HG03521 (cell line): ENCODE measurements around the gene GPR35.

Source experiments
- ATAC-seq: cut with Tn5 transposase; IDR thresholded peaks from one replicate; pipeline ENCODE4 v1.9.1; 2021; ENCODE audit warnings: mild to moderate bottlenecking, moderate library complexity; ENCODE audit not compliant: unreplicated experiment

Gene GPR35

GRCh38 chr2:240588669-240589068 is 36.6 kb upstream of the GPR35 start:
- no peak for ATAC-seq

- no peak for ATAC-seq
These were observed 35.9 kb upstream of the GPR35 start for GRCh38 chr2:240589375-240589774.

GRCh38 chr2:240589850-240590525 is 35.3 kb upstream of the GPR35 start:
- no peak for ATAC-seq

- ATAC-seq: no peak
These were observed 34.6 kb upstream of the GPR35 start for GRCh38 chr2:240590681-240591111.

- no peak for ATAC-seq
These were observed 34.1 kb upstream of the GPR35 start for GRCh38 chr2:240591226-240591625.

GRCh38 chr2:240591784-240592183 is 33.5 kb upstream of the GPR35 start:
- no peak for ATAC-seq

DNA sequence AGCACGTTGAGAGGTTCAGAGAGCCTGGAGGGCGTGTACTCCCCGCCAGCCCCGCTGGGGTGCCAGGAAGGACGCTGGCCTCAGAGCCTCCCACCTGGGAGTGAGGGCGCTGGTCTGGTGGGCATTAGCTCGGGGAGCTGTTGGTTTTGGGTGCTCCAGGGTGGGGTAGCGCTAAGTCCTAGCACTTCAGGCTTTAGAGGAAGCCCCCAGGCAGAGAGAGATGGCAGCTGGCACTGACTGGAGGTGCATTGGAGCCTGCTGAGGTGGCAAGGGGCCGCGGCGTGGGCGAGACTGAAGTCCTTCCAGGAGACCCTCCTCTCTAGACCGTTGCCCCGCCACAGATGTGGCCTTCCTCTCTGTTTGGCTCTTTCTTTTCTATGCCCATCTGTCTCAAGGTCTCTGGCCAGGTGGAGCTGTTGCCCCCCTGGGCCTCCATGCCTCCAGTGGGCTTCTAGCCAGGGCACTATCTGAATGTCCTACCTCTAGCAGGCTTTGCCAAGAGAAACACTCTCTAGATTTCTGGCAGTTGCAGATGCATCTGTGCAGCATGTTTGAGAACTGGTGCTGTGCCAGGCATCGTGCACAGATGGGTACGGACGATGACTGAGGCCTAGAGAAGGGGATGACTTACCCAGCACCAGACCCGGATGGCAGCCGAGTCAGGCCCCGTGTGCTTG is 32.1 kb upstream of the GPR35 start:
- ATAC-seq: no peak

- no peak for ATAC-seq
These were observed 31.4 kb upstream of the GPR35 start for GRCh38 chr2:240593703-240594451.

GRCh38 chr2:240594511-240595380 is 30.5 kb upstream of the GPR35 start:
- no peak for ATAC-seq

- ATAC-seq: no peak
These were observed 29.8 kb upstream of the GPR35 start for GRCh38 chr2:240595381-240596079.

DNA sequence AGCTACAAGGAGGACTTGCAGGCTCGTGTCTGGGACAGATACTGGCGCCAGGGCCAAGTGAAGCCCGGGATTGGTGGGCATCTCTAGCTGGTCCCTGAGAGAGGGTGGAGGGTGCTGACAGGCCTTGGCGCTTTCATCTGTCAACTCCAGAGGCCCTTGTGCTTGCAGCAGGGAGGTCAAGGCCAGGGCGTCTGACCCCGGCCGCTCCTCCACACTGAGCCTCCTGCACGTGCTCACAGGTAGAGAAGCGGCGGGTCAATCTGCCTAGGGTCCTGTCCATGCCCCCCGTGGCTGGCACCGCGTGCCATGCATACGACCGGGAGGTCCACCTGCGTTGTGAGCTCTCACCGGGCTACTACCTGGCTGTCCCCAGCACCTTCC is 29.2 kb upstream of the GPR35 start:
- no peak for ATAC-seq

DNA sequence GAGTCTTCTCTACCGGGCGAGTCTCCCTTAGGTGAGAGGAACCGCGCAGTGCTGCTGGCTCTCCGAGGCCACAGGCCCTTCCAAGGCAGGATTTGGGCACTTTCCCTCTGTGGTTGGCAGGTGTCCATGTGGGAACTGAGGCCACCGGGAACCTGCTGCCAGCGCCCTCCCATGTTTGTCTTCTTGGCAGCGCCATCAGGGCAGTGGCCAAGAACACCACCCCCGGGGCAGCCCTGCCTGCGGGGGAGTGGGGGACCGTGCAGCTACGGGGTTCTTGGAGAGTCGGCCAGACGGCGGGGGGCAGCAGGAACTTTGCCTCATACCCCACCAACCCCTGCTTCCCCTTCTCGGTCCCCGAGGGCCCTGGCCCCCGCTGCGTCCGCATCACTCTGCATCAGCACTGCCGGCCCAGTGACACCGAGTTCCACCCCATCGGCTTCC is 28.8 kb upstream of the GPR35 start:
- ATAC-seq: no peak

GRCh38 chr2:240597054-240597418 is 28.2 kb upstream of the GPR35 start:
- no peak for ATAC-seq

DNA sequence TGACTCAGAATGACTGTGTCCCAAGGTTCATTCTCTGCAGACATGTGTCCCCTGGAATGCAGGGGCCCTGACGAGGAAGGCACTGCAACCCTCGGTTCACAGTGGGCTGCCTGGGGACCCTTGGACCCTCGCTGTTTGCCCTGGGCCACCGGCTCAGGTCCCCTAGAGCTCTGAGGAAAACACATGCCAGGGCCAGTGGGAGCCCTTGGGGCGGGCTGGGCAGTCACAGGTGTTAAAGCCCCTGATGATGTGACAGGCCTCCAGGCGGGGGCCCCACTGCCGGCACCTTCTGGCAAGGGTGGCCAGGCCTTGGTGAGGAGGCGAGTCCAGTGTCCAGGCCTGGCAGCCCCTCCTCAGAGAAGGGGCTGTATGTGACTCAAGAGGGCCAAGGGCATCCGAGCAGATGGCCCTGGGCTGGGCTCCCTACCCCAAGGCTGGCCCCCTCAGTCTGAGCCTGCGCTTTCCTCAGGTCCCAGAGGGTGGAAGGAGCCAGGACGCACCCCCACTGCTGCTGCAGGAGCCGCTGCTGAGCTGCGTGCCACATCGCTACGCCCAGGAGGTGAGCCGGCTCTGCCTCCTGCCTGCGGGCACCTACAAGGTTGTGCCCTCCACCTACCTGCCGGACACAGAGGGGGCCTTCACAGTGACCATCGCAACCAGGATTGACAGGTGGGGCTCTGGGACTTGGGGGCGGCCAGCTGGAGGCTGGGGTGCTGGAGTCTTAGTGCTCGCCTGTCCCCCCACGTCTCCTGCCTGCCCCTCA is 27.7 kb upstream of the GPR35 start:
- ATAC-seq: no peak

DNA sequence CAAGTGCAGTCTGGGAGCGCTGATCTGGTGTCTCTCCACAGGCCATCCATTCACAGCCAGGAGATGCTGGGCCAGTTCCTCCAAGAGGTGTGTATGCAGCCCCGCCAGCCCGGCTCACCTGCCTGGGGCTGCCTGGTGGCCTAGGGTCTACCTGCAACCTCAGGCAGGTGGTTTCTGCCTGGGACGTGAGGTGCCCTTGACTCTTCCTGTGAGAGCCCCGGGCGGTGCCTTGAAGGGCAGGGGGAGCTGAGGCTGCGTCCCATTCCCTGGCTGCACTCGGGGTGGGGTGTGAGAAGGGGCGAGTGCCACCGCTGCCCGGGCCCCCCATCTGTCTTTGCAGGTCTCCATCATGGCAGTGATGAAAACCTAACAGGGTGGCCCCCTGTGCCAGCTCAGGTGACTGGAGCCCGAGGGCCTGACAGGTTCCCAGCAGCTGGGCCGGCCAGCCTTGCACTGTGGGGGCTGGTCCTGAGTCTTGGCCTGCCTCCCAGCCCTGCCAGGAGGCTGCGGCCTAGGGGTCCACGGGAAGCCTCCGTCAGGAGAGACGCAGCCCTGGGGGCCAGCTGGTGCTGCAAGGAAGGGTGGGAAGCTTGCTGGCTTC is 26.9 kb upstream of the GPR35 start:
- no peak for ATAC-seq

DNA sequence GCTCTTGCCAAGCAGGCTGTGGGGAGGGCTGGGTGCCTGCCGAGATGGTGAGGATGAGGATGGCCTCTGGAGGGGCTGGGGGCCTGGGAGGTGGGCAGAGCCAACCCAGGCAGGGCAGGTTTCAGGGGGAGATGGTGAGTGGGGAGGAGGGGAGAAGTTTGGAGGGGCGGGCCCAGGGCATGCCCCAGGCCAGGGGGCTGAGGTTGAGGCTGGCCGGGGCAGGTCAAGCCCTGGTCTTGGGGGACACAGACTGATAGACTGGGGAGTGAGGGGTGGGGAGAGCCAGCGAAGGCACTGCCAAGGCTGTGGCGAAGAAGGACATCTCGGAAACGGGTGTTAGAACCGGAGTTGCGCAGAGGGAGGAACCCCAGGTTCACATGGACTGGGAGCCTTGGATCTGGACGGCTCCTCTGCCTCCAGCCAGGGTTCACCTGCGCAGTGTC is 26.1 kb upstream of the GPR35 start:
- ATAC-seq: no peak

DNA sequence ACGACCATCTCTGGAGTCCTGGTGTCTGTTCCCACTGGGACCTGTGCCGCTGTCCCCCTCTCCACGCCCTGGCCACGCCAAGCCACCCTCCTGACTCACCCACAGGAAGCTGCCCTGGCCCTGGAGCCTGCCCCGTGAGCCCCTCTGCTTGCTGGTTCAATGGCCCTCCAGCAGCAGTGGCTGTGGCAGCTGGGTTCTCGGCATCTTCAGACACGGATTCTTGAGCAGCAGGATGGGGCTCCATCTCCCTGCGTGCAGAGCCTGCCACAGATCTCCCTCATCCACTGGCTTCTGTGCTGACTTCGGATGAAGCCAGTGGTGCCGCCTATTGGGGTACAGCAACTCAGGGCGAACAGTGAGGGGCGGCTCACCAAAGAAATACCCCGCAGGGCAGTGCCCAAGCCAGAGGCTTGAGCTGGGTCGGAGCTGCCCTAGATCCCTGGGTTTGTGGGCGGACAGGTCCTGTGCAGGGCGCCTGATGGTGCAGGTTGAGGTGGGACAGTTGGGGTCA is 24.8 kb upstream of the GPR35 start:
- no peak for ATAC-seq

DNA sequence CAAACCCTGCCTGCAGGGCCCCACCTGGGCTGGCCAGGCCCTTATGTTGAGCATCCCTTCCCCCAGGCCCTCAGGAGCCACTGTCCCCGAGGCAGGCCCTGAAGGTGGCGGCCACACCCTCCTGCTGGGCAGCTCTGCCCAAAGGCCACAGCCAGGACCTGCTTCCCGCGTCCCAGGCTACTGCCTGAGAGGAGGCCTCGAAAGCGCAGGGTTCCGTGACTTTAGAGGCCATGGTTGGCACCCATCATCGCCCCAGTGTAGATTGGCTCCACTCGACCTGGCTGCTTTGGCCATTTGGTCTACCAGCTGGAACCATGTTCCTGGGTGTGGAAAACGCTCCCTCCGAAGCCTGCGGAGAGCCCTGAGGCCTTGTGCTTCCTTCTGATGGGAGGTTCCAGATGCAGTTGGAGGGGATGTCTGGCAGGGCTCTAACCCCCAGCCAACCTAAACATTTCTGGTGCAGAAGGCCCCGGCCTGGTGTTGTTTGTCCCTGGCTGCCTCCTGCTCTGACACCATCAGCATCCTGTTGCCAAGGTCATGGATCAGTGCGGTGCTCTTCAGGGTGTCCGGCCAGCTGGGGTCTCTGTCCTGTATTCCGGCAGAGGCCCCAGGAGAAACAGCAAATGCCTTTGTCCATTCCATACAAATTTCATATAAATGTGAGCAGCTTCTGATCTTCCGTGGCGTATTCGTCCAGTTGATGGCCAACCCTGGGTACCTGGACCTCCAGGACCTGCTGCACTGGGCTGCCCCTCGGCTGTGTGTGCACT is 24.0 kb upstream of the GPR35 start:
- ATAC-seq: no peak
